ENCODE results near the gene IZUMO3.

The IZUMO3 gene

DNA sequence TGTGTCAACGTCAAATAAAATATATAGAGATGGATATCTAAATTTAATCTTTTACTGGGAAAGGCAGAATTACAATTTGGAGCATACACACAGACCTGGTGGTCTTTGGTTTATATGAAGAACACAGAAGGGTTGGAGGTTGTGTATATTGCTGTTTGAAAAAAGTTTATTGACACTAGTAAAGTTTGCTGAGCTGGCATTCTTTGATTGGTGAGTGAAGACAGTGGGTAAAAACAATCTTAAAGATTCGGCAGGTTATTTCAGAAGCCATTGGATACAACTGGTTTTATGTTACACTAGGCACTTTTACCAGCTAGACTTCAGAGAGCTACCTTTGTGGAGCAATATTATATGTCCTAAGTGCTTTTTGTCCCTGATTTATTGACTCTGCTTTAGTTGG, 27.2 kb downstream of the IZUMO3 start:
- Histone ChIP-seq H3K4me3 (ENCODE audit: low read length) (no peak overlapping the region), H3K9me3 (ENCODE audit: control insufficient read depth, low read length) (no peaks in the 10 kb centered on the region), H3K9ac (ENCODE audit: low read length) (no peak overlapping the region), H3K27me3 (replicated peaks; ENCODE audit: control insufficient read depth, insufficient read depth, low read length) (no peaks in the 10 kb centered on the region), H3K4me1 (ENCODE audit: control insufficient read depth, insufficient read depth, low read length) (no peaks in the 10 kb centered on the region), H3K36me3 (ENCODE audit: control insufficient read depth, insufficient read depth, low read length, severe bottlenecking) (no peaks in the 10 kb centered on the region)
- DNase-seq (ENCODE audit: low read depth) = no peak

DNA sequence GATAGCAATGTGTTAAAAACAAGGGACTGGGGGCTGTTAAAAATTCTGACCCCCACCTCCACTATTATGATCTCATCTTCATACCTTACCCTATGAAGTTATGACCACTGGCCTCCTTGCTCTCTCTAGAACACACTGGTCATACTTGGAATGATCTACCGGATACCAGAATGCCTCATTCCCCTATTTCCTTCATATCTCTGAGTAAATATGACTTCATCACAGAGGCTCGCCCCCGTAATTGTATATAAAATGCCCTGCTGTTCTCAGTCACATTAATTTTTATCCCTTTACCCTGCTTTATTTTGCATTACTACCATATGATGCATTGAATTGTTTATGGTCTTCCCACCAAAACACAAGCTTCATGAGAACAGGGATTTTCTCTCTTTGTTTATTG, 29.2 kb downstream of the IZUMO3 start:
- H3K9ac ChIP-seq (ENCODE audit: low read length) = no peak overlapping the region

DNA sequence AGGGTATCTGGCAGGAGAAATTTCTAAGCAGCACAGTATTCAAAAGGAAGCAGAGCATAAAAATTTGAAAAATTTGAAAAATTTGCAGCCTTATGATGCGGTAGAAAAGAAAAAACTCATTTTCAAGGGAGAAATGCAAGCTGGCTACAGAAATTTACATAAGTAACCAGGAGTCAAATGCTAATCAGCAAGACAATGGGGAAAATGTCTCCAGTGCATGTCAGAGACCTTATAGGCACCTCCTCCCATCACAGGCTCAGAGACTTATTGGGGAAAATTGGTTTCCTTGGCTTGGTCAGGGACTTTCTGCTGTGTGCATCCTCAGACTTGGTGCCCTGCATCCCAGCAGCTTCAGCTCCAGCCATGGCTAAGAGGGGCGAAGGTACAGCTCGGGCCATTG, 35.8 kb downstream of the IZUMO3 start:
- no peak for DNase-seq (ENCODE audit: low read depth)
- no peaks in the 10 kb centered on the region for H3K36me3 ChIP-seq (ENCODE audit: control insufficient read depth, insufficient read depth, low read length, severe bottlenecking)
- no peaks in the 10 kb centered on the region for H3K27me3 ChIP-seq (replicated peaks; ENCODE audit: control insufficient read depth, insufficient read depth, low read length)
- H3K4me1 ChIP-seq (ENCODE audit: control insufficient read depth, insufficient read depth, low read length) = no peaks in the 10 kb centered on the region
- no peak overlapping the region for H3K4me3 ChIP-seq (ENCODE audit: low read length)
- peaks cover 8% of the 10 kb centered on the region for H3K9me3 ChIP-seq (ENCODE audit: control insufficient read depth, low read length)
- no peak overlapping the region for H3K9ac ChIP-seq (ENCODE audit: low read length)

More for the DNA sequence above, 29.2 kb downstream of the IZUMO3 start:
- Histone ChIP-seq H3K27me3 (replicated peaks; ENCODE audit: control insufficient read depth, insufficient read depth, low read length) (no peaks in the 10 kb centered on the region), H3K4me1 (ENCODE audit: control insufficient read depth, insufficient read depth, low read length) (no peaks in the 10 kb centered on the region), H3K36me3 (ENCODE audit: control insufficient read depth, insufficient read depth, low read length, severe bottlenecking) (no peaks in the 10 kb centered on the region), H3K4me3 (ENCODE audit: low read length) (no peak overlapping the region), H3K9me3 (ENCODE audit: control insufficient read depth, low read length) (no peaks in the 10 kb centered on the region)
- no peak for DNase-seq (ENCODE audit: low read depth)

DNA sequence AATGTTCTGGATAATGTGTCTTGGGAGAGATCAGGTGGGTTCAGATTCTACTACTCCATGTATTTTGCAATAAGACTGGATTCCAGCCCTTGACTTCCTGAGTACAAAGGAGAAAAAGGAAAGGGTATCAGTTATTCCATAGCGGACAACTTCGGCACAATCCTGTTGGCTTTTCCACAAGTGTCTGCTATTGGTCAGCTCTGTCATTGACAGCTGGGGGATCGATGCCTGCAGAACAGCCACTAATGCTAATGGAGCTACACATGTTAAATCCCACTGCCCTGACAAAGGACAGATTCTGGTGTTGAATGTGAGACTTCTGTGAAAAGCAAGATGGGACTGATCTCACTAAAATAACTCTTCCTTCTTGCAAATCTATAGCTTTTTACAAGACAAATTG, 41.2 kb downstream of the IZUMO3 start:
- Histone ChIP-seq H3K36me3 (ENCODE audit: control insufficient read depth, insufficient read depth, low read length, severe bottlenecking) (no peaks in the 10 kb centered on the region), H3K9ac (ENCODE audit: low read length) (no peak overlapping the region), H3K4me3 (ENCODE audit: low read length) (no peak overlapping the region), H3K4me1 (ENCODE audit: control insufficient read depth, insufficient read depth, low read length) (no peaks in the 10 kb centered on the region), H3K27me3 (replicated peaks; ENCODE audit: control insufficient read depth, insufficient read depth, low read length) (no peaks in the 10 kb centered on the region), H3K9me3 (ENCODE audit: control insufficient read depth, low read length) (no peaks in the 10 kb centered on the region)
- DNase-seq (ENCODE audit: low read depth) = no peak

DNA sequence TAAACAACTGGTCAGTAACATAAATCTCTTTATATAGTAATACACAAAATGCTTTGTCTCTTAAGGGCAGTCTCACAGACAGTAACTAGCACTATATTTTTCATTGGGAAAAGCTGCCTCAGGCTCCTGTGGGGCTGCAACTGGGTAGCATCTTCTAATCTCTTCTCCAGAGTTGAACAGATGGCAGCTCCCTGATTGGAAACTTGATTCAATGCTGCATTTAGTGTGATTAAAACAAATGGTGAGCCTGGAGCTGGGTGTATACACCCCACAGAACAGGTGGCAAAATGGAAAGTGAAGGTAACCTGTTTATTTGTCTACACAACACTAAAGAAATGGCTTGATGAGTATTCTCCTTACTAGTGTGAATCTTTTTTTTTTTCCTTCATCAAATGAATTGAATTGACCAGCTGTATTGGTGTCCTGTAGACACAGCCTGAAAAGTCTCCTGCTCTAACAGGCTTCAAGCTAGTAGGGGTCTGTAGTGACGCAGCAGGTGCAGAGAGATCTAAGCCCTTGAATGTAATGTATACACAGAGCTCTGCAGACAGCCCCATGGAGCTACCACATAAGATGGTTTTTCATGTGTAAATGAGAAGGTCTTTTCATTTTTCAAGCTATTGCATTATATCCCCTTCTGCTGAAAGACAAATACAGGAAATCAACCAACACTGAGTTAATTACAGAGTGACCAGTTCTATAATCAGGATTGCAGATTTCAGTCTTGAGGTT, 43.3 kb downstream of the IZUMO3 start:
- no peak overlapping the region for H3K4me3 ChIP-seq (ENCODE audit: low read length)
- H3K27me3 ChIP-seq (replicated peaks; ENCODE audit: control insufficient read depth, insufficient read depth, low read length) = no peaks in the 10 kb centered on the region
- no peaks in the 10 kb centered on the region for H3K36me3 ChIP-seq (ENCODE audit: control insufficient read depth, insufficient read depth, low read length, severe bottlenecking)
- H3K9me3 ChIP-seq (ENCODE audit: control insufficient read depth, low read length) = no peaks in the 10 kb centered on the region
- no peak overlapping the region for H3K9ac ChIP-seq (ENCODE audit: low read length)
- H3K4me1 ChIP-seq (ENCODE audit: control insufficient read depth, insufficient read depth, low read length) = no peaks in the 10 kb centered on the region
- no peak for DNase-seq (ENCODE audit: low read depth)

DNA sequence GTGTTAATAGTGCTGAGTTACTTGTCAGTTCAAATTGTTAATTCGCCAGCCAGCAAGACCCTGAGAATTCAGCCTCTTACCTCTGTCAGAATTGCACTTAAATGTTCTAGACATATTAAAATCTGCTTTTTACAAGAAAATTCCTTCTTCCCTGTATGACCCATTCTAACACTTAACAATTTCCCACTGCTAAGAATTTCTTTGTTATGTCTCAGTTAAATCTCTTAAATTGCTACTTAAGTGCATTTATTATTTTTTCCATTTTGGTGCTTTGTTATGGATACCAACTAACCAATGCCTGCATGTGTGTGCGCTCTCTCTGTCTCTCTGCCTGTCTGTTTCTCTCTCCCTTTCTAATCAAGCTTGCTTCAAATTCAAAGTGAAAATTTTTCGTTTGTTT, 44.9 kb downstream of the IZUMO3 start:
- Histone ChIP-seq H3K36me3 (ENCODE audit: control insufficient read depth, insufficient read depth, low read length, severe bottlenecking) (no peaks in the 10 kb centered on the region), H3K9ac (ENCODE audit: low read length) (no peak overlapping the region), H3K9me3 (ENCODE audit: control insufficient read depth, low read length) (no peaks in the 10 kb centered on the region), H3K4me3 (ENCODE audit: low read length) (no peak overlapping the region), H3K4me1 (ENCODE audit: control insufficient read depth, insufficient read depth, low read length) (no peaks in the 10 kb centered on the region), H3K27me3 (replicated peaks; ENCODE audit: control insufficient read depth, insufficient read depth, low read length) (no peaks in the 10 kb centered on the region)
- DNase-seq (ENCODE audit: low read depth) = no peak

DNA sequence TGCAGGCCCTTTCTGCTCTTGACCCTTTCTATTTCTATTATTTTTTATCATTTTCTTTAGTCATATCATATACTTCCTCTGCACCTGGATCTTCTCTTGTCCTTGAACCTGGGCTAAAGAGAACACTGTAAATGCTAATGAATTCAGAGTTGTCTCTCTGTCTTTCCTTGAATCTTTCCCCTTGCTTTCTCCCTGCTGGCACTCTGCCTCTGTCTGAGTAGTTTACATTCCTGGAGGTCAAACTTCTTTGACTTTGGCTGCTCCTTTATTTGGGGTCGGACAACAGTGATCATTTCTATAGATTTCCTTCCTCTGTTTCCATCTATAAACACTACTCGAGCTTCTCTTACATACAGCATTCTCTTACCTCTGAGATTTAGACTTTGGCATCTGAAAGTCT, 47.1 kb downstream of the IZUMO3 start:
- Histone ChIP-seq H3K9ac (ENCODE audit: low read length) (no peak overlapping the region), H3K4me3 (ENCODE audit: low read length) (no peak overlapping the region), H3K4me1 (ENCODE audit: control insufficient read depth, insufficient read depth, low read length) (no peaks in the 10 kb centered on the region), H3K27me3 (replicated peaks; ENCODE audit: control insufficient read depth, insufficient read depth, low read length) (no peaks in the 10 kb centered on the region), H3K36me3 (ENCODE audit: control insufficient read depth, insufficient read depth, low read length, severe bottlenecking) (no peaks in the 10 kb centered on the region), H3K9me3 (ENCODE audit: control insufficient read depth, low read length) (no peaks in the 10 kb centered on the region)
- no peak for DNase-seq (ENCODE audit: low read depth)

DNA sequence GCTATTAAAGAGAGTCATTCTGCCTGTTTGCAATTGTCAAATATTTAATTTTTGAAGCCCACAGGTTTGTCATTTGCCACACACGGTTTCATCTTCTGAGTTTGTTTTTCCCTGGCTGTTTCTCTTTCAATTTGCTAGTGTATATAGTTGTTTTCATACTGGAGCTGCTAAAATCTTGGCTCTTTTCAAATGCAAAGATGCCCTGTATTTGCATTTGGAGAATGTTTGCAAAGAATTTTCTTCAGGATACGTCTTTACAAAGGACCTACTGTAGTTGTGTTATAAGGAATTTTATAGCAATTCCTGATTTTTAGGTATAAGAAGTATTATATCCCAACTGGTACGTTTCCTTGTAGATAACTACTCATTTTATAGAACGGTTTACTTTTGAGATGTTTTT, 48.0 kb downstream of the IZUMO3 start:
- no peak for DNase-seq (ENCODE audit: low read depth)
- Histone ChIP-seq H3K27me3 (replicated peaks; ENCODE audit: control insufficient read depth, insufficient read depth, low read length) (no peaks in the 10 kb centered on the region), H3K36me3 (ENCODE audit: control insufficient read depth, insufficient read depth, low read length, severe bottlenecking) (no peaks in the 10 kb centered on the region), H3K9ac (ENCODE audit: low read length) (no peak overlapping the region), H3K4me1 (ENCODE audit: control insufficient read depth, insufficient read depth, low read length) (no peaks in the 10 kb centered on the region), H3K4me3 (ENCODE audit: low read length) (no peak overlapping the region), H3K9me3 (ENCODE audit: control insufficient read depth, low read length) (no peaks in the 10 kb centered on the region)
